ENCODE results near the gene DUOX2. TPM values are rescaled to one million over a fixed set of nuclear protein-coding genes. Genes with fewer than 3 reads are reported as not detected.
"Not testable (repeated sequence)": the region's sequence is repeated elsewhere in the genome, so short reads cannot be mapped to it uniquely, and the experiment has no call there.

Gene DUOX2
- total RNA-seq, 1 experiment from 2014 or later: 0.99 TPM

DNA sequence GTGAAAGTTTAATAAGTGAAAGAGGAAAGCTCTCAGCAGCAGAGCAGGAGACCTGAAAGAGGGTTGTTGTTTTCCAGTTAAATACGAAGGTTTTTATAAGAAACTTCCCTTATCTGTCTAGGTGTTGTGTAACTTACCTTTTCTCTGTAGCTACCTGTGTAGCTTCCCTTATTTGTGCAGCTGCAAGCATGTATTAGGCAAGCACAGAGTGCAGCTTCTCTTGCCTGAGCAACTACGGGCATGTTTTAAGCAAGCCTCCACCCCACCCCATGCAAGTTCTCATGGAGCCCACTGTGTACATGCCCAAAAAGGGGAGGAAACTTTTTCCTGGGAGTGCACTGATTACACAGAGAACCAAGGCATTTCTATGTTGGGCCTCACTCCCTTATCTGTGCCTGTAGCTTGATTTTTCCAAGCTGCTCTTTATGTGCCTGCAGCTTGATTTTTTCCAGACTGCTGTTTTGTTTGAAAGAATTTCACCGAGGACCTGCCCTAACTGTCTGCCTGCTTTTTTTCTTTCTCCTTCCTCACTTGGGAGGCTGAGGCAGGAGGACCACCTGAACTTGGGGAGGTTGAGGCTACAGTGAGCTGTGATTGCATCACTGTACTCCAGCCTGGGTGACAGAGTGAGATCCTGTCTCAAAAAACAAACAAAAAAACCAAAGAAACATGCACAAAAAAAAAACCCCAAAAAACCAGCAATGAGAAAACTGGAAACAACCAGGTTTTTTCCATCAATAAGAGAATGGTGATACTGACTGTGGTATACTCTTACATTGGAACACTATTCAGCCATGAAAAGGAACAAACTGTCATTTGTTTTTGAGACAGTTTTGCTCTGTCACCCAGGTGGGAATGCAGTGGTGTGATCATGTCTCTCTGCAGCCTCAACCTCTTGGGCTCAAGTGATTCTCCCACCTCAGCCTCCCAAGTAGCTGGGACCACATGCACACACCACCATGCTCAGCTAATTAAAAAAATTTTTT, 55.0 kb downstream of the DUOX2 start:
- CTCF ChIA-PET; H3K4me1 ChIP-seq (ENCODE audit: insufficient read depth, low read length, poor library complexity, severe bottlenecking); H3K27me3 ChIP-seq (replicated peaks; ENCODE audit: insufficient read depth, low read depth, low read length, poor library complexity); BruUV-seq (replicated peaks); H3K4me3 ChIP-seq (ENCODE audit: low read depth, low read length, poor library complexity, severe bottlenecking); H3K27ac ChIP-seq (ENCODE audit: low read depth, low read length, poor library complexity, severe bottlenecking); intact Hi-C loops (cut with micrococcal nuclease; ENCODE audit: unreplicated experiment); DNase-seq (ENCODE audit: low spot score); POLR2A ChIA-PET (ENCODE audit: low non-redundant PET): not testable (repeated sequence)
- peaks cover 36% of the 10 kb centered on the region for H3K36me3 ChIP-seq (ENCODE audit: insufficient read depth, low read length, poor library complexity, severe bottlenecking)
- peaks cover 11% of the 10 kb centered on the region for H3K9me3 ChIP-seq (ENCODE audit: low read depth, low read length, poor library complexity, severe bottlenecking)

DNA sequence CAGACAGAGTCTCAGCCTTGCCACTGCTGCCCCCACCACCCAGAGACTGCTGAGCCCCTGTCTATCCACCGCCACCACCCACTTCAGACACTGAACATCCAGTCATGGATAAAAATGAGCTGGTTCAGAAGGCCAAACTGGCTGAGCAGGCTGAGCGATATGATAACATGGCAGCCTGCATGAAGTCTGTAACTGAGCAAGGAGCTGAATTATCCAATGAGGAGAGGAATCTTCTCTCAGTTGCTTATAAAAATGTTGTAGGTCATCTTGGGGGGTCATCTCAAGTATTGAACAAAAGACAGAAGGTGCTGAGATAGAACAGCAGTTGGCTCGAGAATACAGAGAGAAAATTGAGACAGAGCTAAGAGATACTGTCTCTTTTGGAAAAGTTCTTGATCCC, 61.3 kb downstream of the DUOX2 start:
- CTCF ChIA-PET; H3K4me1 ChIP-seq (ENCODE audit: insufficient read depth, low read length, poor library complexity, severe bottlenecking); H3K4me3 ChIP-seq (ENCODE audit: low read depth, low read length, poor library complexity, severe bottlenecking); H3K27me3 ChIP-seq (replicated peaks; ENCODE audit: insufficient read depth, low read depth, low read length, poor library complexity); DNase-seq (ENCODE audit: low spot score); H3K27ac ChIP-seq (ENCODE audit: low read depth, low read length, poor library complexity, severe bottlenecking); POLR2A ChIA-PET (ENCODE audit: low non-redundant PET); BruUV-seq (replicated peaks); intact Hi-C loops (cut with micrococcal nuclease; ENCODE audit: unreplicated experiment): not testable (repeated sequence)
- Histone ChIP-seq H3K9me3 (ENCODE audit: low read depth, low read length, poor library complexity, severe bottlenecking) (peaks cover 15% of the 10 kb centered on the region), H3K36me3 (ENCODE audit: insufficient read depth, low read length, poor library complexity, severe bottlenecking) (peaks cover 64% of the 10 kb centered on the region)

DNA sequence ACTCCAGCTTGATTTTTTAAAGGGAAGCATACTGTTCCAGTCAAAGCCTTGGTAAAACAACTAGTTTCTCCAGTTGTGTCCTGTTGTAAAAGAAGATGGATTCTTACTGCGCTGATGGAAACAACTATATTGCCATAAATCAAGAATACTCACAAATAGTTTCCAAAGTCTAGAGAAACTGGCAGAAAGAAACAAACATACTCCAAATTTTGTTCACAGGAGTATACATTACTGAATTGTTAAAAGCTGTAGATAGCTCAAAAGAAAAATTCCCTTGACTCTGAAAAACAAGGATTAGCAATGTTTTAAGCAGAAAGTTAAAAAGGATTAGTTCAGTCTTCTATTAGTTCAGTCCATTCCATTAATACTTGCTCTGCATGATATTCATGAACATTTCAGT, 63.4 kb downstream of the DUOX2 start:
- Histone ChIP-seq H3K4me3 (ENCODE audit: low read depth, low read length, poor library complexity, severe bottlenecking) (no peak overlapping the region), H3K9me3 (ENCODE audit: low read depth, low read length, poor library complexity, severe bottlenecking) (peaks cover 13% of the 10 kb centered on the region), H3K4me1 (ENCODE audit: insufficient read depth, low read length, poor library complexity, severe bottlenecking) (no peaks in the 10 kb centered on the region), H3K27ac (ENCODE audit: low read depth, low read length, poor library complexity, severe bottlenecking) (no peak overlapping the region), H3K36me3 (ENCODE audit: insufficient read depth, low read length, poor library complexity, severe bottlenecking) (peaks cover 65% of the 10 kb centered on the region), H3K27me3 (replicated peaks; ENCODE audit: insufficient read depth, low read depth, low read length, poor library complexity) (no peaks in the 10 kb centered on the region)
- POLR2A ChIA-PET (ENCODE audit: low non-redundant PET): no interaction called here
- intact Hi-C loops (cut with micrococcal nuclease; ENCODE audit: unreplicated experiment): no loop called here
- no peak for DNase-seq (ENCODE audit: low spot score)
- CTCF ChIA-PET: no interaction called here
- TF ChIP-seq, protein P1, sequence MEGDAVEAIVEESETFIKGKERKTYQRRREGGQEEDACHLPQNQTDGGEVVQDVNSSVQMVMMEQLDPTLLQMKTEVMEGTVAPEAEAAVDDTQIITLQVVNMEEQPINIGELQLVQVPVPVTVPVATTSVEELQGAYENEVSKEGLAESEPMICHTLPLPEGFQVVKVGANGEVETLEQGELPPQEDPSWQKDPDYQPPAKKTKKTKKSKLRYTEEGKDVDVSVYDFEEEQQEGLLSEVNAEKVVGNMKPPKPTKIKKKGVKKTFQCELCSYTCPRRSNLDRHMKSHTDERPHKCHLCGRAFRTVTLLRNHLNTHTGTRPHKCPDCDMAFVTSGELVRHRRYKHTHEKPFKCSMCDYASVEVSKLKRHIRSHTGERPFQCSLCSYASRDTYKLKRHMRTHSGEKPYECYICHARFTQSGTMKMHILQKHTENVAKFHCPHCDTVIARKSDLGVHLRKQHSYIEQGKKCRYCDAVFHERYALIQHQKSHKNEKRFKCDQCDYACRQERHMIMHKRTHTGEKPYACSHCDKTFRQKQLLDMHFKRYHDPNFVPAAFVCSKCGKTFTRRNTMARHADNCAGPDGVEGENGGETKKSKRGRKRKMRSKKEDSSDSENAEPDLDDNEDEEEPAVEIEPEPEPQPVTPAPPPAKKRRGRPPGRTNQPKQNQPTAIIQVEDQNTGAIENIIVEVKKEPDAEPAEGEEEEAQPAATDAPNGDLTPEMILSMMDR (conservative IDR thresholded peaks at IDR 0.05; ENCODE audit: low read depth, low read length): no peak
- TF ChIP-seq EZH2 (IDR thresholded peaks at IDR 0.05; ENCODE audit: borderline replicate concordance, low read depth, low read length, poor library complexity, severe bottlenecking): no peak
- no TSS peak for BruUV-seq (replicated peaks)

DNA sequence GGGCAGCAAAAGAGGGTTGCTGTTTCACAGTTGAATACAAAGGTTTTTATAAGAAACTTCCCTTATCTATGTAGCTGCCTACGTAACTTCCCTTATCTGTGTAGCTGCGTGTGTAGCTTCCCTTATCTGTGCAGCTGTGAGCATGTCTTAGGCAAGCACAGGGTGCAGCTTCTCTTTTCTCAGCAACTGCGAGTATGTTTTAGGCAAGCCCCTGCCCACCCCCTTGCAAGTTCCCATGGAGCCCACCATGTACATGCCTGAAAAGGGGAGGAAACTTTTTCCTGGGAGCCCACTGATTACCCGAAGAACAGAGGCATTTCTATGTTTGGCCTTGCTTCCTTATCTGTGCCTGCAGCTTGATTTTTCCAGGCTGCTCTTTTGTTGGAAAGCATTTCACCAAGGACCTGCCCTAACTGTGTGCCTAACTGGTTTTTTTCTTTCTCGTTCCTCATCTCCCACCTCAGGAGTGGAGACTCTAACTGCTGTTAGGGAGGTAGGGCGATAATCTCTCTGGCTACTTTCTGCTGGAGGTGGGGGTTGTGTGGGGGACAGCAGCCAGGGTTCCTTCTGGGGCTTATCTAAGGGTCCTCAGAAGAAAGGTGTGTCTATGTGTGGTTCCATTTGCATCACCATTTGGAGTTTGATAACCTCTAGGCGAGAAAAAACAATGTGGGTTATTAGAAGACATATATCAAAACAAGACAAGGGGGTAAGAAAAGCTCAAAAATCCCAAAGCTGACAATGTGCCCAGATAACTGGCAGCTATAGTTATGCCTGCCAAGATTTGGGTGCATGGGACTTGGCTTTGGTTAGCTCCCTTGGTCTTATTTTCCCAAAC, 65.0 kb downstream of the DUOX2 start:
- intact Hi-C loops (cut with micrococcal nuclease; ENCODE audit: unreplicated experiment): no loop called here

DNA sequence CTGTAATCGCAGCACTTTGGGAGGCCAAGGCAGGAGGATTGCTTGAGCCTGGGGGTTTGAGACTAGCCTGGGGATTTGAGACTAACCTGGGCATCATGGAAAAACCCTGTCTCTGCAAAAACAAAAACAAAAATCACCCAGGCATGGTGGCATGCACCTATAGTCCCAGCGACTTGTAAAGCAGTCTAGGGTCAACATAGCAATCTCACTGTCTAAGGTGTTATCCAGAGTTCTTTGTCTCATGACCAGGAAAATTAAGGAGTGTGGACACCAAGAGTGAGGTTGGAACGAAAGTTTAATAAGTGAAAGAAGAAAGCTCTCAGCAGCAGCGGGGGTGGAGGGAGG, 65.6 kb downstream of the DUOX2 start:
- POLR2A ChIA-PET (ENCODE audit: low non-redundant PET); H3K4me1 ChIP-seq (ENCODE audit: insufficient read depth, low read length, poor library complexity, severe bottlenecking); BruUV-seq (replicated peaks); intact Hi-C loops (cut with micrococcal nuclease; ENCODE audit: unreplicated experiment); H3K27ac ChIP-seq (ENCODE audit: low read depth, low read length, poor library complexity, severe bottlenecking); H3K27me3 ChIP-seq (replicated peaks; ENCODE audit: insufficient read depth, low read depth, low read length, poor library complexity); H3K4me3 ChIP-seq (ENCODE audit: low read depth, low read length, poor library complexity, severe bottlenecking); DNase-seq (ENCODE audit: low spot score): not testable (repeated sequence)
- CTCF ChIA-PET: interaction anchor here (0.6 kb wide), 1 partner anchor 65 kb away, joined by 8 read pairs; no protein-coding TSS in a partner anchor
- H3K36me3 ChIP-seq (ENCODE audit: insufficient read depth, low read length, poor library complexity, severe bottlenecking): peaks cover 78% of the 10 kb centered on the region
- peaks cover 13% of the 10 kb centered on the region for H3K9me3 ChIP-seq (ENCODE audit: low read depth, low read length, poor library complexity, severe bottlenecking)

More for the DNA sequence above, 65.0 kb downstream of the DUOX2 start:
- Histone ChIP-seq H3K4me1 (ENCODE audit: insufficient read depth, low read length, poor library complexity, severe bottlenecking) (no peaks in the 10 kb centered on the region), H3K9me3 (ENCODE audit: low read depth, low read length, poor library complexity, severe bottlenecking) (peaks cover 13% of the 10 kb centered on the region), H3K4me3 (ENCODE audit: low read depth, low read length, poor library complexity, severe bottlenecking) (no peak overlapping the region), H3K36me3 (ENCODE audit: insufficient read depth, low read length, poor library complexity, severe bottlenecking) (peaks cover 78% of the 10 kb centered on the region), H3K27ac (ENCODE audit: low read depth, low read length, poor library complexity, severe bottlenecking) (no peak overlapping the region), H3K27me3 (replicated peaks; ENCODE audit: insufficient read depth, low read depth, low read length, poor library complexity) (no peaks in the 10 kb centered on the region)
- no peak for TF ChIP-seq EZH2 (IDR thresholded peaks at IDR 0.05; ENCODE audit: borderline replicate concordance, low read depth, low read length, poor library complexity, severe bottlenecking)
- no TSS peak for BruUV-seq (replicated peaks)
- ChIA-PET POLR2A (ENCODE audit: low non-redundant PET) (no interaction called here), CTCF (interaction anchor here (0.6 kb wide), 1 partner anchor 64 kb away, joined by 8 read pairs; no protein-coding TSS in a partner anchor)
- no peak for DNase-seq (ENCODE audit: low spot score)

DNA sequence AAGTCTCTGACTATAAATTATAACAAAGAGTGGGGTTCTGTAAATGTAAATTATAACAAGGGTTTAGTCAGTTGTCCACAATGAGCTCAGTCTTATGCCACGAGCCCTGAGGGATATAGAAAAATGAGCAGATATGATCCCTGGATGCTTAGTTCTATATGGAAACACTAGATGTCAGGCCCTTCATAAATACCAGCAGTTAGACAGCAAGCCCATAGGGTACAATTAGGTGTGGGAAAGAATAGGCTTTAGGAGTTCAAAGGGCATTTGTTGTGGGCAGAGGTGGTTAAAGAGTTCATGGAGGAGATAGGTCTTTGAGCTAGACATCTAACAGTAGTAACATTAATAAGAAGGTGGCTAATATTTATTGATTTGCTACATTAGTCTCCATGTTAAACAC, 69.7 kb downstream of the DUOX2 start:
- H3K4me1 ChIP-seq (ENCODE audit: insufficient read depth, low read length, poor library complexity, severe bottlenecking); CTCF ChIA-PET; H3K4me3 ChIP-seq (ENCODE audit: low read depth, low read length, poor library complexity, severe bottlenecking); DNase-seq (ENCODE audit: low spot score); H3K9me3 ChIP-seq (ENCODE audit: low read depth, low read length, poor library complexity, severe bottlenecking); POLR2A ChIA-PET (ENCODE audit: low non-redundant PET); H3K27me3 ChIP-seq (replicated peaks; ENCODE audit: insufficient read depth, low read depth, low read length, poor library complexity); H3K27ac ChIP-seq (ENCODE audit: low read depth, low read length, poor library complexity, severe bottlenecking); intact Hi-C loops (cut with micrococcal nuclease; ENCODE audit: unreplicated experiment): not testable (repeated sequence)
- BruUV-seq (replicated peaks): TSS peak; percentile 2
- peaks cover 52% of the 10 kb centered on the region for H3K36me3 ChIP-seq (ENCODE audit: insufficient read depth, low read length, poor library complexity, severe bottlenecking)
